HG03097 (cell line): ENCODE measurements around the gene SNRPA.

Experiments
- ATAC-seq: cut with Tn5 transposase; IDR thresholded peaks from one replicate; pipeline ENCODE4 v1.9.1; 2021; ENCODE audit not compliant: unreplicated experiment, low FRiP score

The SNRPA gene

GRCh38 chr19:40750874-40751537 lies at the start of gene SNRPA:
SNRPA (plus strand) TSS chr19:40751203; CDS start chr19:40751409, 206 bp downstream.
- peak; percentile 57 for ATAC-seq

- ATAC-seq: no peak
These were observed 49.2 kb upstream of the SNRPA start for GRCh38 chr19:40701758-40702157.

GRCh38 chr19:40702337-40703012 lies 48.5 kb upstream of the SNRPA start:
- no peak for ATAC-seq

GRCh38 chr19:40703029-40703755 lies 47.8 kb upstream of the SNRPA start:
- ATAC-seq: no peak

GRCh38 chr19:40704491-40705361 lies 46.3 kb upstream of the SNRPA start:
- ATAC-seq: no peak

- ATAC-seq: no peak
These were observed 45.7 kb upstream of the SNRPA start for GRCh38 chr19:40705362-40705651.

- ATAC-seq: no peak
These were observed 44.9 kb upstream of the SNRPA start for GRCh38 chr19:40705950-40706619.

GRCh38 chr19:40707615-40708014 lies 43.4 kb upstream of the SNRPA start:
- ATAC-seq: no peak

GRCh38 chr19:40709817-40710216 lies 41.2 kb upstream of the SNRPA start:
- no peak for ATAC-seq

- ATAC-seq: no peak
These were observed 37.1 kb upstream of the SNRPA start for GRCh38 chr19:40713939-40714338.

- peak; percentile 48 for ATAC-seq
These were observed 36.3 kb upstream of the SNRPA start for GRCh38 chr19:40714441-40715299.

GRCh38 chr19:40716031-40716481 lies 34.9 kb upstream of the SNRPA start:
- ATAC-seq: no peak

- ATAC-seq: peak; percentile 74
These were observed 34.3 kb upstream of the SNRPA start, which contains the start of the genes COQ8B and ITPKC for GRCh38 chr19:40716482-40717324. COQ8B (minus strand) TSS chr19:40716886; CDS start chr19:40714632, 2,254 bp downstream. ITPKC (plus strand) TSS chr19:40717112; CDS start chr19:40717136, 24 bp downstream.

- ATAC-seq: no peak
These were observed 33.6 kb upstream of the SNRPA start for GRCh38 chr19:40717325-40717879.

GRCh38 chr19:40717880-40718773 lies 32.9 kb upstream of the SNRPA start:
- ATAC-seq: no peak

GRCh38 chr19:40718774-40719391 lies 32.1 kb upstream of the SNRPA start:
- no peak for ATAC-seq
